ENCODE results near the gene RBM20.

DNA sequence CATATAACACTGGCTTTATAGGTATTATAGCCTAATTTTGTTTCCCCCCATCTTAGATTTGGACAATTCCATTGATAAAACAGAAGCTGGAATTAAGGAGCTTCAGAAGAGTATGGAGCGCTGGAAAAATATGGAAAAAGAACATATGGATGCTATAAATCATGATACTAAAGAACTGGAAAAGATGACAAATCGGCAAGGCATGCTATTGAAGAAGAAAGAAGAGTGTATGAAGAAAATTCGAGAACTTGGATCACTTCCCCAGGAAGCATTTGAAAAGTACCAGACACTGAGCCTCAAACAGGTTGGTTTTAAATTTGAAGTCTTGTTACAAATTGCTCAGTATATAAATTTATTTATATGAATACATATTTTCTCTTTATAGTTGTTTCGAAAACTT, 42.6 kb upstream of the RBM20 start:
- TF ChIP-seq SIN3A (IDR thresholded peaks at IDR 0.05; ENCODE audit: borderline replicate concordance, low read depth, low read length) (no peak), PCBP1 (IDR thresholded peaks at IDR 0.05; ENCODE audit: borderline replicate concordance, low read depth, low read length) (no peak), ZNF101 (CRISPR knock-in tag; IDR thresholded peaks at IDR 0.05; ENCODE audit: borderline replicate concordance, low read depth) (no peak)
